H9 (cell line): Measurements from ENCODE around the gene TANGO6. TPM values are rescaled to one million over a fixed set of nuclear protein-coding genes. Genes with fewer than 3 reads are reported as not detected.

Experiments used
- DNase-seq: peaks from one replicate; pipeline ENCODE4 v3.0.0-alpha.2; 2017
- H2AFZ ChIP-seq: one replicate; pipeline ENCODE4 v1.6.1; 2013; ENCODE audit warnings: mild to moderate bottlenecking, low read length, control low read depth, moderate library complexity
- H2AK5ac ChIP-seq: 2 replicates; pipeline ENCODE4 v1.6.1; 2013; ENCODE audit warnings: low read length, control low read depth, mixed read lengths; ENCODE audit not compliant: insufficient read length
- H2BK120ac ChIP-seq: one replicate; pipeline ENCODE4 v1.6.1; 2013; ENCODE audit warnings: low read depth, mild to moderate bottlenecking, low read length, control low read depth, inconsistent platforms; ENCODE audit not compliant: poor library complexity, severe bottlenecking
- H2BK12ac ChIP-seq: 2 replicates; pipeline ENCODE4 v1.6.1; 2013; ENCODE audit warnings: low read length, control low read depth, mixed read lengths, low read depth; ENCODE audit not compliant: insufficient read length
- H2BK15ac ChIP-seq: 2 replicates; pipeline ENCODE4 v1.6.1; 2013; ENCODE audit warnings: low read depth, low read length, control low read depth
- H2BK20ac ChIP-seq: one replicate; pipeline ENCODE4 v1.6.1; 2013; ENCODE audit warnings: low read depth, mild to moderate bottlenecking, low read length, control low read depth, inconsistent platforms; ENCODE audit not compliant: poor library complexity, severe bottlenecking
- H2BK5ac ChIP-seq: 2 replicates; pipeline ENCODE4 v1.6.1; 2013; ENCODE audit warnings: low read length, control low read depth, mixed read lengths; ENCODE audit not compliant: insufficient read length
- H3K14ac ChIP-seq: 2 replicates; pipeline ENCODE4 v1.6.1; 2013; ENCODE audit warnings: low read length, control low read depth; ENCODE audit not compliant: insufficient read depth
- H3K18ac ChIP-seq: 2 replicates; pipeline ENCODE4 v1.6.1; 2013; ENCODE audit warnings: low read depth, mild to moderate bottlenecking, mixed read lengths, low read length, control low read depth; ENCODE audit not compliant: insufficient read length
- H3K23ac ChIP-seq: 2 replicates; pipeline ENCODE4 v1.6.1; 2013; ENCODE audit warnings: low read length, control low read depth, mixed read lengths, low read depth; ENCODE audit not compliant: insufficient read length
- H3K23me2 ChIP-seq: 2 replicates; pipeline ENCODE4 v1.6.1; 2013; ENCODE audit warnings: low read depth, mild to moderate bottlenecking, mixed read lengths, low read length, control low read depth; ENCODE audit not compliant: insufficient read length, poor library complexity, severe bottlenecking
- H3K27ac ChIP-seq: 2 replicates; pipeline ENCODE4 v1.5.1; 2013; ENCODE audit warnings: low read length, control low read depth, mixed read lengths, low read depth; ENCODE audit not compliant: insufficient read length
- H3K27me3 ChIP-seq: 2 replicates; pipeline ENCODE4 v1.6.1; 2013; ENCODE audit warnings: low read length, control low read depth, inconsistent platforms; ENCODE audit not compliant: insufficient read depth
- H3K4ac ChIP-seq: 2 replicates; pipeline ENCODE4 v1.6.1; 2013; ENCODE audit warnings: low read depth, mild to moderate bottlenecking, control low read depth, inconsistent platforms, low read length, moderate library complexity
- H3K4me1 ChIP-seq: 2 replicates; pipeline ENCODE4 v1.6.1; 2013; ENCODE audit warnings: low read length, control low read depth, inconsistent platforms; ENCODE audit not compliant: insufficient read depth
- H3K4me2 ChIP-seq: 2 replicates; pipeline ENCODE4 v1.6.1; 2013; ENCODE audit warnings: low read length, control low read depth, mixed read lengths; ENCODE audit not compliant: insufficient read length, insufficient read depth
- H3K56ac ChIP-seq: 2 replicates; pipeline ENCODE4 v1.6.1; 2013; ENCODE audit warnings: low read depth, mild to moderate bottlenecking, mixed read lengths, low read length, control low read depth; ENCODE audit not compliant: insufficient read length
- H3K79me1 ChIP-seq: 2 replicates; pipeline ENCODE4 v1.6.1; 2013; ENCODE audit warnings: low read depth, mild to moderate bottlenecking, moderate library complexity, low read length, control low read depth, inconsistent platforms; ENCODE audit not compliant: insufficient read depth, poor library complexity, severe bottlenecking
- H3K79me2 ChIP-seq: 2 replicates; pipeline ENCODE4 v1.6.1; 2013; ENCODE audit warnings: low read length, control low read depth, inconsistent platforms; ENCODE audit not compliant: insufficient read depth
- H3K9ac ChIP-seq: 2 replicates; pipeline ENCODE4 v1.6.1; 2013; ENCODE audit warnings: low read length, control low read depth, mixed read lengths; ENCODE audit not compliant: insufficient read length; ENCODE audit errors: extremely low read depth
- H3K9me3 ChIP-seq: one replicate; pipeline ENCODE4 v1.6.1; 2013; ENCODE audit warnings: low read depth, low read length, inconsistent platforms; ENCODE audit not compliant: control insufficient read depth
- H3T11ph ChIP-seq: one replicate; pipeline ENCODE4 v1.6.1; 2013; ENCODE audit warnings: mild to moderate bottlenecking, low read length, control low read depth, inconsistent platforms
- H4K20me1 ChIP-seq: one replicate; pipeline ENCODE4 v1.6.1; 2013; ENCODE audit not compliant: control insufficient read depth, insufficient read length, insufficient read depth
- H4K5ac ChIP-seq: 2 replicates; pipeline ENCODE4 v1.6.1; 2013; ENCODE audit warnings: low read depth, mild to moderate bottlenecking, mixed read lengths, low read length, control low read depth; ENCODE audit not compliant: insufficient read length
- H4K8ac ChIP-seq: replicated peaks from 2 replicates; pipeline ENCODE4 v1.6.1; 2013; ENCODE audit warnings: low read length, control low read depth, mixed read lengths, low read depth; ENCODE audit not compliant: insufficient read length
- H4K91ac ChIP-seq: 2 replicates; pipeline ENCODE4 v1.6.1; 2013; ENCODE audit warnings: low read depth, mild to moderate bottlenecking, moderate library complexity, mixed read lengths, low read length, control low read depth; ENCODE audit not compliant: insufficient read length
- H3K27ac Mint-ChIP-seq, 3 experiments: 2 replicates in 2 of 3; 3 replicates in 1 of 3; pipeline ENCODE4 v1.8.0; 2020 to 2021; ENCODE audit warnings: mixed read lengths in 3 of 3, mild to moderate bottlenecking in 1 of 3, moderate library complexity in 1 of 3
- H3K27me3 Mint-ChIP-seq: 2 replicates; pipeline ENCODE4 v1.8.0; 2021; ENCODE audit warnings: low read depth, mild to moderate bottlenecking, moderate library complexity, mixed read lengths
- H3K36me3 Mint-ChIP-seq, 3 experiments: 2 replicates in 2 of 3; 3 replicates in 1 of 3; pipeline ENCODE4 v1.8.0; 2020 to 2021; ENCODE audit warnings: low read depth in 3 of 3, mixed read lengths in 3 of 3; ENCODE audit not compliant: insufficient read depth in 1 of 3
- H3K4me1 Mint-ChIP-seq, 2 experiments: 2 replicates each; pipeline ENCODE4 v1.8.0; 2020; ENCODE audit warnings: mixed read lengths in 2 of 2
- H3K4me3 Mint-ChIP-seq, 2 experiments: 2 replicates in 1 of 2; 3 replicates in 1 of 2; pipeline ENCODE4 v1.8.0; 2020 to 2021; ENCODE audit warnings: mild to moderate bottlenecking in 2 of 2, mixed read lengths in 2 of 2, moderate library complexity in 1 of 2
- H3K9me3 Mint-ChIP-seq, 2 experiments: 2 replicates in 1 of 2; 3 replicates in 1 of 2; pipeline ENCODE4 v1.8.0; 2020; ENCODE audit warnings: mild to moderate bottlenecking in 2 of 2, mixed read lengths in 2 of 2, moderate library complexity in 1 of 2
- CTCF ChIP-seq: fragments of 200-600 bp; sonication (generic); conservative IDR thresholded peaks from 3 replicates; pipeline ENCODE4 v1.8.0; 2021; ENCODE audit warnings: antibody characterized with exemption, mild to moderate bottlenecking
- WGBS: extraction: QIAGEN DNeasy Blood & Tissue Kit; methylation state at CpG from one replicate; pipeline ENCODE4 v1.1.7; 2013; ENCODE audit warnings: missing lambda C conversion rate, low lambda C conversion rate, mixed read lengths; ENCODE audit not compliant: insufficient read length; ENCODE audit errors: extremely low coverage; 5-methylcytosine and 5-hydroxymethylcytosine counted together
- total RNA-seq: library from RNA; stranded (reverse); gene quantifications from 2 replicates; pipeline ENCODE4 v1.2.1, GENCODE V29; 2021

Gene TANGO6
- total RNA-seq, 1 experiment from 2014 or later = 12.0 TPM

- H2AFZ ChIP-seq = no peak overlapping the region
- H3K27me3 ChIP-seq = no peaks in the 10 kb centered on the region
- no peak overlapping the region for H2BK120ac ChIP-seq
- no peaks in the 10 kb centered on the region for H4K20me1 ChIP-seq
- no peak overlapping the region for H4K5ac ChIP-seq
- H2BK20ac ChIP-seq = no peak overlapping the region
- TF ChIP-seq CTCF = no peak
- H3K23me2 ChIP-seq = no peaks in the 10 kb centered on the region
- Mint-ChIP-seq H3K4me1 (peaks cover 29 to 33% of the 10 kb centered on the region in 2 experiments), H3K27me3 (no peaks in the 10 kb centered on the region), H3K36me3 (no peaks in the 10 kb centered on the region), H3K4me3 (no peak overlapping the region), H3K9me3 (no peaks in the 10 kb centered on the region), H3K27ac (no peak overlapping the region)
- no peak for DNase-seq
- H3K9me3 ChIP-seq = no peaks in the 10 kb centered on the region
- H3K23ac ChIP-seq = no peak overlapping the region
- H3K27ac ChIP-seq = no peak overlapping the region
- H4K91ac ChIP-seq = no peak overlapping the region
- no peak overlapping the region for H2BK12ac ChIP-seq
- no peak overlapping the region for H2BK5ac ChIP-seq
- WGBS = no CpG with 5 or more reads among the region's 5 CpGs
- H3K4me2 ChIP-seq = no peak overlapping the region
- H3K4me1 ChIP-seq = no peaks in the 10 kb centered on the region; the same call in 1 of the 2 replicates
- H3K9ac ChIP-seq = no peak overlapping the region
- H3K56ac ChIP-seq = no peak overlapping the region
- no peak overlapping the region for H2BK15ac ChIP-seq
- no peak overlapping the region for H4K8ac ChIP-seq
- H3T11ph ChIP-seq = no peak overlapping the region
- H3K18ac ChIP-seq = no peak overlapping the region
- no peak overlapping the region for H2AK5ac ChIP-seq
- H3K79me2 ChIP-seq = no peaks in the 10 kb centered on the region
- H3K4ac ChIP-seq = no peak overlapping the region
- no peaks in the 10 kb centered on the region for H3K79me1 ChIP-seq
- H3K14ac ChIP-seq = no peak overlapping the region
Measured at GRCh38 chr16:68985268-68985667, 141.9 kb downstream of the TANGO6 start.
